GM21367 (cell line): Measurements from ENCODE around the gene KLHDC10.
"Not testable (repeated sequence)": the region's sequence is repeated elsewhere in the genome, so short reads cannot be mapped to it uniquely, and the experiment has no call there.

Source experiments
- ATAC-seq: cut with Tn5 transposase; IDR thresholded peaks from one replicate; pipeline ENCODE4 v1.9.1; 2021; ENCODE audit not compliant: unreplicated experiment

Gene KLHDC10

DNA sequence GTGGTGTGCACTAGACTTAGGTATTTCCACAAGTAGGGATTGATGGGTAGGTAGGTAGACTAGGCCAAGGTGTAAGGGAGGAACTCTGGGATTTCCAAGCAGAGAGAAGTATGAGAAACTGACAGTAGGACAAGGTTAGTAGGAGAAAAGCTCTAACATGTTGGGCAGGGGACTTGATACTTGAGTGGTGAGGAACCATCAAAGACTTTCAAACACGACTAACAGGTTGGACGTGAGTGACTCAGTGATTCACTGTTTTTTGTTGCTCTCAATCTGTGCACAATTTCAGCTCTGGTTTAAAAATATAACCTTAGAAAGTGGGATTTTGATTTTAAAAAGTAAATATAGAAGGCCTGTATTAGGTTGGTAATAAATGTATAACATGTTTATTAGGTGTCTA, 44.4 kb downstream of the KLHDC10 start:
- ATAC-seq: no peak

DNA sequence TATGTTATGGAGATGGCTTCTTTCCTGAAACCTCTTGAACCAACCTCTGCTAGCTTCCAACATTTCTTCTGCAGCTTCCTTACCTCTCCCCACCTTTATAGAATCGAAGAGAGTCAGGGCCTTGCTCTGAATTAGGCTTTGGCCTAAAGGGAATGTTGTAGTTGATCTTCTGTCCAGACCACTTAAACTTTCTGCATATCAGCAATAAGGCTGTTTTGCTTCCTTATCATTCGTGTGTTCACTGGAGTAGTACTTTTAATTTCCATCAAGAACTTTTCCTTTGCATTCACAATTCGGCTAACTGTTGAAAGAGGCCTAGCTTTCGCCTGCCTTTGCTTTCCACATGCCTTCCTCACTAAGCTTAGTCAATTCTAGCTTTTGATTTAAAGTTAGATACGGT, 48.0 kb downstream of the KLHDC10 start:
- ATAC-seq: no peak

DNA sequence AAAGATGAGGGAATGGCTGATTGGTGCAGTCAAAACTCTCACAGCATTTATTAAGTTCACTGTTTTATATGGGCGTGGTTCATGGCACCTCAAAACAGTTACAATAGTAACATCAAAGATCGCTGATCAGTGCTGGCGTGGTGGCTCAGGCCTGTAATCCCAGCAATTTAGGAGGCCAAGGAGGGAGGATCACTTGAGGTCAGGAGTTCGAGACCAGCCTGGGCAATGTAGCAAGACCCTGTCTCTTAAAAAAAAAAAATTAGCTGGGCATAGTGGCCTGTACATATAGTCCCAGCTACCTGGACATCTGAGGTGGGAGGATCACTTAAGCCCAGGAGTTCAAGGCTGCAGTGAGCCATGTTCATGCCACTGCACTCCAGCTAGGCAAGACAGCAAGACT, 48.5 kb downstream of the KLHDC10 start:
- ATAC-seq: no peak

DNA sequence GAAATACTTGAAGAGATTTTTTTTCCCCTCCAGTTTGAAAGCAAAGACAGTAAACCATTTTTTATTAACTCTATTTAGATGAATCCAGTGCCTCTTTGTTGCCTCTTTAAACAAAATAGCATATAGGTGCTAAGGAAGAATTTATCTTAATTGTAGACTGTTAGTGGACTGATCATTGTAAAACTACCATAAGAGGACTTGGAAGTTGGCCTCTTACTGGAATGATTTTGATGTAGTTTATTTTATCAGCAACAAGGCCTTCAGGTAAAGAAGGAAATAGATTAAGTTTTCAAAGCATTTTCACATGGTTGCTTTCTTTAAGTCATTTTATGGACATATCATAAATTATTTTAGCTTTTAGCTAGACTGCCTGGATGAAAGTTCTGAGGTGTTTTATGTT, 53.2 kb downstream of the KLHDC10 start:
- ATAC-seq: no peak

DNA sequence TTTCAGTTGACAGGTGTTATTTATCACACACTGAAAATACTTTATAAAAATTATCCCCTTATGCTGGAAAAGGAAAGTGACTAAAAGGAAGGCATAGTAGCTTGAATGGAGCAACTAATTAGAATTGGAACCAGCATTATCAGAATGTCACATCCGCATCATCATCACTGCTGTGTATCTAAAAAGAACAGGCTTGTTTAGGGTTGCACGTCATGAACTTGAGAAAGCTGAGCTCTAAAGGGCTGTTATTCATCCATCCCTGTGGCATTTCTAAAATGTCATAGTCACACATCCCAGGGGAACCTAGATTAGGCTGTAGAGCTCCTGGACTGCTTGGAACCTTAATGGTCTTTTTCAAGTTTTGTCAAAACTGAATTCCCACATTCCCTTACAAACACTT, 54.4 kb downstream of the KLHDC10 start:
- ATAC-seq: no peak

DNA sequence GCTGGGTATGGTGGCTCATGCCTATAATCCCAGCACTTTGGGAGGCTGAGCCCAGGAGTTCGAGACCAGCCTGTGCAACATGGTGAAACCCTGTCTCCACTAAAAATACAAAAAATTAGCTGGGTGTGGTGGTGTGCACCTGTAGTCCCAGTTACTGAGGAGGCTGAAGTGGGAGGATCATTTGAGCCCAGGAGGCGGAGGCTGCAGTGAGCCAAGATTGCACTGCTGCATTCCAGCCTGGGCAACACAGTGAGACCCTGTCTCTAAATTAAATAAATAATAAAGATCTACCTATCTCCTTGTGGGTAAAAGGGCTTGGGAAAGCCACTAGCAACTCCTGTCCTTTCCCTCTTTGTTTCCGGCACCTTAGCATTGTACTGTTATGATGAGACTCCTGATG, 56.5 kb downstream of the KLHDC10 start:
- not testable (repeated sequence) for ATAC-seq

DNA sequence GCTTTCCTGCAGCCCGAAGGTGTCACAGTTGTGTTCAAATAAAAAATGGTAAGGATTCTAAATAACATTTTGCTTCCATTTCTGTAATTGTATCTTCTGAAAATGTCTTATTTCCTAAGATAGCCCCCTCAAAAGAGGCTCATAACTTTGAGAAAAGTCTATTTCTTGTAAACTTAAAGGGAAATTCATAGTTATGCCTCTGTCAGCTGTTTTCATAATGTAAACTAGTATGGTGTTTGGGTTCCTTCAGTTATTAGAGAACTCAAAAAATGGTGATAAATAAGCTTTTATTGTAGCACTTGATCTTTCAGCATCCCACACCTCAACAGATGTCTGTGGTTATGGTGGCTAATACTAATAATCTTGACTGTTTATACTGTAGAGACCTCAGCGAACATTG, 57.1 kb downstream of the KLHDC10 start:
- no peak for ATAC-seq

DNA sequence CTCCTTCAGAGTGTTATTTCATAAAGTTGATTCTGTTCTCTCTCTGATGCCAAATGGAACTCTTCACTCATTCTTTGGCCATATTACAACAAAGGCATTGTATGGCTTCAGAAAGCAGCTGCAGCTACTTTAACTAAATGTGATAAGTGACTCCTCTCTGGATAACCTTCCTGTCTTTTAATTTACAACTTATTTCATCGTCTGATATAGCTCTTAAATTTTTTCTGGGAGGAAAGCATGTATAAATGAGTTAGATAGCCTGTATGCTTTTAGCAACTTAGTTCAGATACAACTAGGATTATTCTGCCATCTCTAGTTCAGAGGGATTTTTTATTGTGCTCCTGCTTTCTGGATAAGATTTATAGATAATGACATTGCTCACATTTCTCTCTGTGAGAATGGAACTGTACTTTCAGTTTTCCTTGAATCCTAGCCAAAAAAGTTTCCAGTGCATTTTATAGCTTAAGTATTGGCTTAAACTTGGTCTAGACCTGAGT, 57.5 kb downstream of the KLHDC10 start:
- ATAC-seq: no peak

DNA sequence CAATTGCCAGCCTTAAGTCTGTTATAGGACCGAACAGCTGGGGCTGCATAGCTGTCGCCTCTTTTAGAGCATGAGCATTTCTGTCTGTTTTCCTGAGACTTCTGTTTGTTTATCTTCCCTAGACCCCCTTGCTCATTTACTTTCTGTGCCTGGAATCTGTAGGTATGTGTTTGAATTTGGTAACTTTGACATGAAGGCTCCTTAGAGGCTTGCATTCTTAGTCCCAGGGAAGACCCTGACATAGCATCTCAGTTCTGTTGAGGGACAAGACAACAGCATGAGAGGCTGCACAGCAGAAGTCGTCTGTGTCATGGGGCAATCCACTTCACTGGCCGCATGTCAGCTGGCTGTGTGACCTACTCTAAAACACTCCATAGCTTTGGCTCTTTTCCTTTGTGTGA, 58.7 kb downstream of the KLHDC10 start:
- ATAC-seq: no peak

DNA sequence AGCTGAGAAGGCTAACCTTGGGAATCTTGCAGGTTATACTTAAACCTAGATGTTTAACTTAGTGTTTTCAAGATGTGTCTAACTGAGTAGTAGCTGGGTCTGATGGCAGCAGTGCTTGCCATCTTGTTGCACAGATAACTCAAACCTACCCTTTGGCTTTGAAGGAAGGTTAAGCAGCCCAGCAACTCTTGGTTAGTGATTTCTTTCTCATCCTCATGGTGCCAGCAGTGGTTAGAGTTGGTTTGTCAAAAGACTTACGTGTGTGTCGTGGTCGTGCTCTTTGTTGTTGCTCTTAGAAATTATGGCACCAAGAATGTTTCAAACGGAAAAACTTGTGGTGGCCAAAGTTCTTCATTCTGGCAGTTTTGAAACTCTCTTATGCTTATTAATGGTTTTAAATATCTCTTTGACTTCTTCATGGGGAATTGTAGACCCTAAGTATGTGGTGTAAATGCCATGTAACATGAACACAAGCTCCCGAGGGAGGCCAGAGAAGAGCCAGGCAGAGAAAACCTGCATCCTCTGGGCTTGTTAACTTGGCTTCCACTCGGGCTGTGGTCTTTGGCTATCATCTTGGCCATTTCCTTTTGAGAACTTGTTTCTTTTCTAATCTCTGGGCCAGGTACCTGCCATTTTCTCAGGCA, 61.0 kb downstream of the KLHDC10 start:
- ATAC-seq: no peak

DNA sequence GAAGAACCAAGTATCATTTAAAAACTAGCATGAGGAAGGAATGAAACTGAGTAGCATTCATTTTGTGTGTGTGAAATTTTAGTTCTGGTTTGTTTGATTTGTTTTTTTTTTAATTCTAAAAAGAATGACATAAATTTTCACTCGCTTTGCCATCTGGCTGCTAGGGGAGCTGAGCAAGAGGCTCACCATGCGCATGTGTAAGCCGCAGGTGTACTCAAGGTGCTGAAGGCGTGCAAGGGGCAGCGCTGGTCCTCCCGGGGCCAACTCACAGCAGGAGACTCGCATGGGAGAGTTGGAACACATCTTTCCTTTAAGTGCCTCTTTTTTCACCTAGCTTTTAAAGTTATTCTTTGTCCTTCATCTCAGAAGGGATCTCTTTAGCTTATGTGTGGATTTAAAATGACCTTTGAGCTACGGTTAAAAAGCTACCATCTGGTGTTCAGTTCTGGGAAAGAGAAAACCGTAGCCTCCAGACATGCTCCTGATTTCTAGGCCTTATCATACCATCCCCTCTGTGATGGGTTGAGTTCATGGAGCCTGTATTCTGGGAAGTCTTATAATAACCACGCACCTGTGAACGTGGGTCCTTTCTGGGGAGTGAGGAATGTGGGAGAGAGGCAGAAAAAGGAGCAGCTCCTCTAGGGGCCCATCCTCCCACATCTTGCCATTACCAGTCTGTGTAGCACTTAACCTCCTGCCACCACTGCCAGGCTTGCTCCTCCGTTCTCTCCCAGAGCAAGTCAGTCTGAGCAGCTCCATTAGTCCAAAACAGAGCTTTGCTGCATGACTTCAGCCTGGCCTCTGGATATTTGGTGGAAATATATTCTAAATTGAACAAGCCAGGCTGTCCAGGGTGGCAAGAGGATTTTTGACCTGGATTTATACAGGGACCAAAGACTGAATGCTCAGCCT, 61.9 kb downstream of the KLHDC10 start:
- no peak for ATAC-seq

DNA sequence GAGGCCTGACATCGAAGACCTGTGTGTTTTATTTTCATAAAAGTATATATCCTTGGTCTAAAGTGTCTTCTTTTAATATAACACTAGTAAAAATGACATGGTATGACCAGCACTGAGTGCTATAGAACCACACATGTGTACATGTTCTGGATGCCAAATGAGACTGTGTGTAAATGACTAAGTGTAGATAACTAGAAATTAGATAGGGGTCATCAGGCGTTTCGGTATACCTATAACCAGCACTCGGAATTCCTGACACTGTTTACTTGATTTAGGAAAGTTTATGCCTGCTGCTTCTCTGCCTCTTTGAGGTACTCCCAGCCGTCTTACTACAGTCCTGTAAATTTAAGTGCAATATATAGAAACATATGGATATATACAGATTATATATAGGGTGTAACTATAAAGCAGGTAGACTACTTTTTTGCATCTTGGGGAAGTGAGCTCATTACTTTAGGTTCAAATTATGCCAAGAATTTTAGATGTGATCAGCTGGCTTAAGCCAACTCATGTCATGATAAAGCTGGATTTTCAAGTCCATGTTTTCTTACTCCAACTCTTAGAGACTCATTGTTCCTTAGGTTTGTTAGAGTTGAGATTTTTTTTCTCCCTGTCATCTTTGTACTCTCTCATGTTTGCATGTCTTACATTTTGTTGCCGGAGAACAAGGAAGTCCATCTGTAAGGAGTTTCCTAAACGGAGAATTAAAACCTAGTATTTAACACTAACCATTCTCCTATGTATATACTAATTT, 62.9 kb downstream of the KLHDC10 start:
- ATAC-seq: no peak

DNA sequence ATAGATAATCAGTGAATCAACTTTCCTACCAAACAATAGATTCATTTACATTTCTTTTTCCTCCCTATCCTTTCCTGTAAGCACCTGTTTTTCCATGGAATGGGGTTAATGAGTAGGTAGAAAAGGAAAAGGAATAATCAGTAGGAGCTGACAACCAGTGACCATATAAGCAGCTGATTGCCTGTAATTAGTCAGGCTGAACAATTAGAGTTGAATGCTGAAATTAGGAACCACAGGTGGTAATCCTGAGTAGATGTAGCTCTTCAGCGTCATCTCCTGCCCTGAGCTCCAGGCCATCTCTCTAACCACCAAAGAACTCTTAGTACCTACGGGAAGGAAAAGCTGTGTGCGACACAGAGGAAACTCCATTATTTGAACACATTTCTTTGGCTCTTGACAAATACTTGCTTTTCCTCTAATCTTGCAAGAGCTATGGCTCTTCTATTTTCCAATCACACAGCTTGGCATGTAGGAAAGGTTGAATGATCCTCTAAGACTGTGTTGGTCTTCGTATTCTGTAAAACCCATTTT, 63.8 kb downstream of the KLHDC10 start:
- ATAC-seq: no peak

DNA sequence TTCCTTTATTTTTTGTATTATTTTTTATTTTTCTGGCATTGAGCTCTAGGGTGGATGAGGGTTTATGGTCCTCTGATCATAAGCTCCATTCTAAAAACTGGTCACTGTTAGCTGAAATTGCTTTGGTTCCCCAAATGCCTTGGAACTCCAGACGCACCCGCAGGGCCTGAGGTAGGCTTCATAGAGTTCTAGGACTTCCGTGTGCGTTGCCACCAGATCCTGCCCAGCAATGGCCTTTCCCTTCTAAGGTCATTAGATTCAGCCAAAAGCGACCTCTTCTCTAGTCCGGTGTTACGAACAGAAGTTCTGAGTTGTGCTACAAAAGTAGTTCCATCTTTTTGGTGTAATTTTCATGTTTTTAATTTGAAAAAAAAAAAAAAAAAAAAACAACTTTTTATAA, 64.4 kb downstream of the KLHDC10 start:
- no peak for ATAC-seq

DNA sequence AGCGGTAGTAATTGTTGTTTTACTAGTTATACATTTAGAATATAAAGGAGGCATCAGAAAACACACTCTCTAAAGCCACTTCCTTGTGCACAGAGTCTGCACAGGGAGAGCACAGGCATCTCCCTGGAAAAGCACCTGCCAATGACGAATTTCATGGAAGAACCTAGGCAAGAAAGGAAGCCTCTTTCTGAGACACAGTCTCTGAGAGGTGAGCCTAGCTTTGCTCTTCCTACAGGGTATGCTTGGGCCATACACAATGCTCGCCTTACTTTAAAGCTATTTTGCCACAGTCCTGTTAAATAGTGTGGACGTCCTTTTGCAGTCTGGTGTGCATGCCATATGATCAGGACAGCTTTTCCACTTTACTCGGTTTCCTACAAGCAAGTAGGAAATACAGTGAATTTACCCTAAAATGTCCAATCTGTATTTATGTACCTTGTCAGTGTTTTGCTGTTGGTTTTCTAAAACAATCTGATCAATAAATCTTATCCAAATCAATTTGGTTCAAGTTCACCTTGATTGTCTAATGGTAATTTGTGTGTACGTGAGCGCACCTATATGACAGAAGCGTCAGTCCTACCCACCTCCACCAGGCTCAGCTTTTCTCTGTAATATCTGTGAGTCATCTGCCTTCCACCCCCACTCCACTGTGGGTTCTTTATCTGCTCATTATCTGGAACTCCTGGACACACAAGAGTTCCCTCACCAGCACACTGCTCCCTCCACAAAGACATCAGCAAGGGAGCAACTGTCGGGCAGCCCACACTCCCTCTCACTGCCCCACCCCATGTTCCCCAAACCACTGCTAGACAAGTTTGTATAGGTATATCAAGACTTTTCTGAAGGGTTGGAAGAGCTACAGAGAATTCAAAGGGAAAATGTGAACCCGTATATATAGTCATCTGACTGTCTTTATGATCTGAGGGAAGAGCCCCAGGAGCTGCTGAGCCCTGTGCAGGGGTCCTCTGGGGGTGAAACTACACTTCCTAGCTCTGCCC, 65.2 kb downstream of the KLHDC10 start:
- no peak for ATAC-seq

DNA sequence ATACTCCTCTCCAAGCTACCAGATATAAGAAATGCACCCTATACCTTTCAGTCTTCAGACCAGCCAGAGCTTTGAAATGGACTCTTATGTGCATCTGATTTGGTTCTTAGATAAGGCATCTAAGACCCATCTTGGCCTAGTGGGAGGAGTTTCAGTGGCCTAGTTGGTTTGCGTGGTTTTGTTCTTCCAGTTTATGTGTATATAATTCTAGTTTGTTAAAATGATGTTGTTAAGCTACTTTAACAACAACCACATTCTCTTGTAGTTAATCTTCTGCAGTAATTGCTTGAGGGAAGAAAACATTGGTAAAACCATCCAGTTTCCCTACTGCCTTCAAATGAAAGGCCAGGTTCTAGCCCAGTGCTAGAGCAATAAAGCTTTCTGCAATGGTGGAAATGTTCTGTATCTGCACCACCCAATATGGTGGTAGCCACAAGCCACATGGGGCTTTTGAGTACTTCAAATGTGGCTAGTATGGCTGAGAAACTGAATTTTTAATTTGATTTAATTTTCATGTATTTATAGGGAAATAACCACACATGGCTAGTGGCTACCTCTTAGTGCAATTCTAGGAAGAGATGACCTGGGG, 66.3 kb downstream of the KLHDC10 start:
- ATAC-seq: no peak

DNA sequence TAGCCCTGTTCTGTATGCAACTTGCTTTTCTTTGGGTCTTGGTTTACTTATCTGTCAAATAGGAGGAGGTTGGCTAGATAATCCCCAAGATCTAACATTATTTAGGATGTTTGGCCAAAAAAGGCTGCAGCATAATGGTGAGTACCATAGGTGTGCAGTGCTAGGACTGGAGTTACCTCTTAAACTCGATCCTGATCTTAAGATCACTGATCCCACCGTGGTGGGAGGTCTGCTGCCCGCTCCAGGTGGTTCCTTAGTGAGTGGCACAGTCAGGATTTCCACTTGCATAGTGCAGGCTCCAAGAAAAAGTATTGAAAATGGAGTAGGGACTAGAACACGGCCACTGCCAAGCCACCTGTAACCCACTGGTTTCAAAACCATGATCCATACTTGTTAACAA, 66.9 kb downstream of the KLHDC10 start:
- ATAC-seq: no peak

DNA sequence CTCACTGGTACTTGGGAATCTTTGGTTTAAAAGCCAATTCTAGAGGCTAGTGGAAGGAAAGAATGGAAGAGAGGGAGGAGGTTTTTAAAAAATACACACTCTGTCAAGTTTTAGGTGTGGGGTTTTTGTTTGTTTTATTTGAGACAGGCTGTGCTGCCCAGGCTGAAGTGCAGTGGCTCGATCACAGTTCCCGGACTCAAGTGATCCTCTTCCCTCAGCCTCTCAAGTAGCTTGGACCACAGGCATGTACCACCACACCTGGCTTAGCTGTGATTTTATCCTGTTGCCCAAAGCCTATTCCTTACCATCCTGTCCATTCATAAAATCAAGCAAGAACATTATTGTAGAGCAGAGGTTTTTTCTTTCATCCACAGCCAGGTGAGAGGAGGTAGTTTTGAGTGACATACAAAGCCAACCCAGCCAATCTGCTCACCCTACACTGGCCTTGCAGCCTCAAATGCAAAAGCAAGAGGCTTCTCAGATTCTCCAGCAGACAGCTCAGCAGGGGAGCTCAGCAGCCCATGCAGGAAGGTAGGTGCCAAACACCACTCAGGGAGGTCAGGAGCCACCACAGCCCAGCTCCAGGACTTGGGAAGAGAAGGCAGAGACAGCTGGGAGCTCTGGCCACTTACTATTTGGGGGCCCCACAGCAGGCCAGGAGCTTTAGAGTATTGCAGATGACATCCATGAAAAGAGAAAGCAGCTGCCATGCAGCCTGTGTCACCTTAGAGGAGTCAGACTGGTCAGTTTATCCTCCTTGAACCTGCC, 69.0 kb downstream of the KLHDC10 start:
- ATAC-seq: no peak

DNA sequence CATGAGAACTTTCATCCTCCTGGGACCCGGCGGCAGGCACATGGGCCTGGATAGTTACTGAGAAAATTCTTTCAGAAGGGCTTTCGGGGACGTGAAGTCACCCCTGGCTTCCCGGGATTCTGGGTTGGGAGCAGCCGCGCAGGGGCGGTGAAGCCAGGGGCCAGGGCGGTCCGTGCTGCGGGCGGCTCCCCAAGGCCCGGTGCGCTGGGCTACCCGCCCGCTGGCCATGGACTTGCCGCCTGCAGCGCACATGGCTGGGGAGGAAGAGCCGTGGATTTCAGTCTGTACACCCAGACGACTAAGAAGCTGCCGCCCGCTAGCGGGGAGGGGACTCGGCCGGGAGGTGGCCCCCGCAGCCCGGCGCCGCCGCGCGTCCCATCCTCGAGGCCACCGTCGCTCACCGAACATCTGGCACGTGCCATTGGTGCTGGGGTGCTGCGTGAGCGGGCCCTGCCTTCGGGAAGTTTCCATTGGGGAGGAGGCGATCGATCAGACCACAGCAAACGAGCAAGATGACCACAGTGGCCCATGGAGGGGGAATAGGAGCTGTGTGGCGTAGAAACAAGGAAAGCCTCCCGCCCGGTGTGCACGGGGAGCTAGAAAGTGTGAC, 70.3 kb downstream of the KLHDC10 start:
- ATAC-seq: no peak
